ENCODE data around the gene ENOPH1.
"Not testable (repeated sequence)": the region's sequence is repeated elsewhere in the genome, so short reads cannot be mapped to it uniquely, and the experiment has no call there.

Gene ENOPH1

DNA sequence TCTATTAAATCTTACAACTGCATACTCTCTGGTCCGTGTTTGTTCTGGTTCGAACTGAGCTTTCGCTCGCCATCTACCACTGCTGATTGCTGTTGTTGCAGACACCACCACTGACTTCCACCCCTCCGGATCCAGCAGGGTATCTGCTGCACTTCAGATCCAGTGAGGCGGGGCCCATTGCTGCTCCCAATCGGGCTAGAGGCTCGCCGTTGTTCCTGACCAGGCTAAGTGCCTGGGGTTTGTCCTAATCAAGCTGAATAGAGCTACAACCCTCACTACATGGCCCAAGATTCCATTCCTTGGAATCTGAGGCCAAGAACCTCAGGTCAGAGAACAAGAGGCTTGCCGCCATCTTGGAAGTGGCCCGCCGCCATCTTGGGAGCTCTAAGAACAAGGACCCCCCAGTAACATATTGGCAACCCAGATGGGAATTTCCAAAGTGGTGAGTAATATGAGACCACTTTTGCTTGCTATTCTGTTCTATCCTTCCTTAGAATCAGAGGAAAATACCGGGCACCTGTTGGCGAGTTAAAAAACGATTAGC is 43.3 kb downstream of the ENOPH1 start:
- no peak for DNase-seq

GRCh38 chr4:82475931-82476330 is 45.5 kb downstream of the ENOPH1 start:
- not testable (repeated sequence) for DNase-seq

- DNase-seq: not testable (repeated sequence)
Measured at GRCh38 chr4:82477469-82477868, 47.1 kb downstream of the ENOPH1 start.

- DNase-seq: no peak
Measured at GRCh38 chr4:82479562-82479961, 49.2 kb downstream of the ENOPH1 start.

GRCh38 chr4:82480771-82481505 is 50.5 kb downstream of the ENOPH1 start:
- no peak for DNase-seq

DNA sequence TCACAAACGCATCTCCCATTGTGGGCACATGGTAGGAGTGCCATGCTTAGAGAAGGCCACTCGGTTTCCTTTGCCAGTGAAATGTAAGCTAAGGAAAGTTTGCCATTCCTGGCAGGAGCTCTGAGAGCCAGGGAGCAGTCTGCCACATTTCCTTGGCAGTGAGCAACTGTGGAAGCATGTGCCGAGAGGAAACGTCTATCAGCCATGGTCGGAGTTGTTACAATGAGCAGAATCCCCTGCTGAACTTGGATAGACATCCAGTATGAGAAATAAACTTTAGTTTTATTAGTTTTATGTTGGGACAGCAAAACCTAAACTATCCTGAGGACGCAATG is 51.1 kb downstream of the ENOPH1 start:
- DNase-seq: no peak

GRCh38 chr4:82482387-82482786 is 52.0 kb downstream of the ENOPH1 start:
- no peak for DNase-seq

DNA sequence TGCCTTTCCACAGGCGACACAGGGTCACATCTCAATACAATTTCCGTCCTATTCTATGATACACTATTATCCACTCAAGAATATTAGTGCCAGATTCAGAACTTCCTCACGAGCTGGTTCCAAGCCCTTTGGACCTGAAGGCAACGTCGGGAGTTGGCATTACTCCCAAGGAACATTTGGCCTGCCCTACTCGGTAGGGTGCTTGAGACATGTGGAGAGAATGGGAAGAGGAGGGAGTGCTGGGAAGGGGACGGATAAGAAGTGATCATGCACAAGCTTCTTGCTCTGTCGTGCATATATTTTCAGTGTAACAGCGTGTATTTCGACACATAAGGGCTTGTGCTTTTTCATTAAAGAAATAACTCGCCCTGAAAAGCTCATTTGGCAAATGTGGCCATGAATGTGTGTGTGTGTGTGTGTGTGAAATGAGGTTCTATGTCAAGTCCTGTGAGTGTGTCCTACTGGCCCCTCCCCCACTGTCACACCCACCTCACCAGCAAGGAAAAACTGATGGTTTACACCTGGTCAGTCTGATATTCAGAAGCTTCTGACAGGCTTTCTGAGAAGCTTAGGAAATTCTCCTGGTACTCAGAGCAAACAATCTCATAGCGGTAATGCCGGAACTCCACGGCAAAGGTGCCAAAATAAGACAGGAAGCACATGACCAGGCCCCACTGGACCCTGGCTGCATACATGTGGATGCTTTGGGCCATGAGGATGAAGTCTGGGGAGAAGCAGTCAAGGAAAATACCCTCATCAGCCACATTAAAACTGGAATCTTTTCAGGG is 54.8 kb downstream of the ENOPH1 start:
- no peak for DNase-seq

DNA sequence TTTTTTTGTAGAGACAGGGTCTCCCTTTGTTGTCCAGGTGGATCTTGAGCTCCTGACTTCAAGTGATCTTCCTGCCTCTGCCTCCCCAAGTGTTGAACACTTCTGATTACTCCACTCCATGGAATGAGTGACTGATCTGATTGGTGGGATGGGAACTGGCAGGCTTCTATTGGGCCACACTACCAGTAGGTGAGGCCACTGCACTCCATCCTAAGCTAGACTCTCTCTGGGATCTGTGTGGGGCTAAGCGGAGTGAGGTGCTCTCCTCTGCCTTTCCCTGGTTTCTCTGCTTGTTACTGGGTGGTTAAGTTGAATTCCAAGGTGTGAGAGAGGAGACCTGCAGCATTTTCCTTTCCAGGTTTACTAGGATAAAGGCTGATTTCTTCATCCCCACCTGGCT is 58.7 kb downstream of the ENOPH1 start:
- no peak for DNase-seq

DNA sequence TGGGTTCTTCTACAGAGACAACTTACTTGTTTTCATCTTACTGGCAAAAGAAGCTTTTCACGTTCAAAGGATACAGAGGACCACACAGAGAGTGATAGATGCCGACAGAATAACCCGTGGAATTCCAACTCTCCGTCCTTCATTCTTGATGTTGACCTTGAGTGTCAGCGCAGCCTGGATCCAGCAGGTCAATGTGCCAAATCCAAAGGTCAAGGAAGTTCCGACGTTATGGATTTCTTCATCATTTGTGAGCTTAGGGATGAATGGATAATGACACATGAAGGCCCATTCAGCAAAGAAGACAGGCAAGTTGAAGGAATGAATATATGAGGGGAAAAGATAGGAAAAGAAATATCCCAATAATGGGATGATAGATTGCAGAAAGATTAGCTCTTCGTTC is 59.6 kb downstream of the ENOPH1 start:
- no peak for DNase-seq

GRCh38 chr4:82491251-82491960 is 61.0 kb downstream of the ENOPH1 start:
- DNase-seq: no peak

DNA sequence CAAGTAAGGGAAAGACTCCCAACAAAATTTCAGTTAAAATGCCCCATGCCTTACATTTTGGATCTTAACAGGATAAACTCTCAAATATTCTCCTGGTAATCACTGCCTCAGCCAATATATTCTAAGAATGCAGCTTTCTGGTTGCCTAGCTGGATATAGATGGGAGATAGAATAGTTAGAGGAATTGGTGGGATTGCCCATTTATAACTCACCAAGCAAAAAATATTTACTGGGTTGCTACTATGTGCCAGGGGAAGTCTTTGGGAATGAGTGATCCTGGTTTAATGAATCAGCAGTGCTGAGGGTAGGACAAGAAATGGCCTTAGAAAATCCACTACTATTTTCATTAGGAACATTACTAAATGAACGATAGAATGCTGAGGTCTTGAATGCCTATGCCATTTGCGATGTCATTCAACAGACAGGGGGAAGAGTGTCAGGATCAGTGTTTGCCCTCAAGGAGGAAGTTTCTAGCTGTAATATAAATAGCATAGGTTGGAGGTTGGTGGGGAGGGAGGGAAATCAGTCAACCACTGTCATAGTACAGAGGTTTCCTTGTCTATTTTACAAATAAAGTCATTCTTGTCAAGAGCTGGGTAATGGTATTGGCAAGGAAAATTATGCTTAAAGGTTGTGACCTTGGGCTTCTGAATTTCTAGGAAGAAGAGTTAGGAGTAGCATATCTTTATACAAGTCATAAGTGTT is 63.5 kb downstream of the ENOPH1 start:
- no peak for DNase-seq

DNA sequence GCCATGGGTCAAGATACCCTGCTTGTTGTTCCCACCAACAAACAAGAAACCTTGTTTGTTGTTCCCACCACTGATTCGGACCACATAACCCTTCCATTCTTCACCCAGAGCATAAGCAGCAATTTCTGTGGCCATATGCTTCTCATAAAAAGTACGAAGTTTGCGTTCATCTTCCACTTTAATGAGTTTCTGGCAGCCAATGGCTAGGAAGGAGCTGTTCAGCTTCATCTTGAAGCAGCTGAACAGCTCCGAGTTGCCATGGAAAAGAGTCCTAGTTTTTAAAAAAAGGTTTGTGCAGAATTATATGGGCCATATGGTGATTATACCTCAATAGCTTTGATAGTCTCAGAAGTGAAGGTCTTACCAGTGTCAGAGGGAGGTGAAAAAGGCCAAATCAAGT is 65.3 kb downstream of the ENOPH1 start:
- DNase-seq: no peak

GRCh38 chr4:82496349-82496748 is 66.0 kb downstream of the ENOPH1 start:
- no peak for DNase-seq

GRCh38 chr4:82499738-82500434 is 69.5 kb downstream of the ENOPH1 start:
- DNase-seq: no peak

- no peak for DNase-seq
Measured at GRCh38 chr4:82500435-82501153, 70.2 kb downstream of the ENOPH1 start.

- DNase-seq: no peak
Measured at GRCh38 chr4:82501154-82501442, 70.7 kb downstream of the ENOPH1 start.

GRCh38 chr4:82508011-82508410 is 77.6 kb downstream of the ENOPH1 start:
- no peak for DNase-seq

- DNase-seq: no peak
Measured at GRCh38 chr4:82508806-82509428, 78.5 kb downstream of the ENOPH1 start.

GRCh38 chr4:82510216-82510615 is 79.8 kb downstream of the ENOPH1 start:
- DNase-seq: no peak

Data from activated T-cell treated with anti-CD3 and anti-CD28 coated beads, Interleukin-2, amount 50 U/mL, for 48 hours (primary cell).